ENCODE results near the gene EPHB1. TPM values are rescaled to one million over a fixed set of nuclear protein-coding genes. Genes with fewer than 3 reads are reported as not detected.

The EPHB1 gene
- polyA plus RNA-seq, 3 donors from 2014 or later, result 0.45 to 1.7 (median 0.48) TPM

GRCh38 chr3:134852132-134852531 lies 57.1 kb downstream of the EPHB1 start:
- Mint-ChIP-seq H3K4me3 (no peak overlapping the region), H3K27me3 (ENCODE audit: low read depth in 3 of 3) (peaks cover 2 to 4% (median 2%) of the 10 kb centered on the region in 3 donors), H3K27ac (peak overlapping the region in 1 of 6 donors; percentile 55), H3K9me3 (no peaks in the 10 kb centered on the region), H3K4me1 (peaks cover 3 to 13% of the 10 kb centered on the region in 2 donors), H3K36me3 (no peaks in the 10 kb centered on the region)
- no peak for DNase-seq

- H3K36me3 Mint-ChIP-seq, result no peaks in the 10 kb centered on the region
- peaks cover 3 to 20% of the 10 kb centered on the region in 2 donors for H3K4me1 Mint-ChIP-seq
- H3K4me3 Mint-ChIP-seq, result peak overlapping the region in 2 of 5 donors; percentile 8 to 31
- H3K27ac Mint-ChIP-seq, result no peak overlapping the region
- H3K9me3 Mint-ChIP-seq, result no peaks in the 10 kb centered on the region
- no peak for DNase-seq
- H3K27me3 Mint-ChIP-seq (ENCODE audit: low read depth in 3 of 3), result peaks cover 2 to 4% (median 2%) of the 10 kb centered on the region in 3 donors
These were observed 57.9 kb downstream of the EPHB1 start for GRCh38 chr3:134852893-134853351.

- DNase-seq, result no peak
- H3K4me3 Mint-ChIP-seq, result no peak overlapping the region
- H3K4me1 Mint-ChIP-seq, result peaks cover 3 to 24% of the 10 kb centered on the region in 2 donors
- no peaks in the 10 kb centered on the region for H3K36me3 Mint-ChIP-seq
- H3K27ac Mint-ChIP-seq, result no peak overlapping the region
- H3K27me3 Mint-ChIP-seq (ENCODE audit: low read depth in 3 of 3), result peaks cover 1 to 4% (median 2%) of the 10 kb centered on the region in 3 donors
- H3K9me3 Mint-ChIP-seq, result no peaks in the 10 kb centered on the region
These were observed 59.2 kb downstream of the EPHB1 start for GRCh38 chr3:134854254-134854653.

GRCh38 chr3:134857356-134857755 lies 62.3 kb downstream of the EPHB1 start:
- Mint-ChIP-seq H3K27me3 (ENCODE audit: low read depth in 3 of 3) (peaks cover 0 to 4% (median 3%) of the 10 kb centered on the region in 3 donors), H3K36me3 (no peaks in the 10 kb centered on the region), H3K4me1 (peaks cover 3 to 23% of the 10 kb centered on the region in 2 donors), H3K27ac (peak overlapping the region in 1 of 6 donors; percentile 18), H3K4me3 (no peak overlapping the region), H3K9me3 (no peaks in the 10 kb centered on the region)
- DNase-seq, result no peak

GRCh38 chr3:134857776-134858362 lies 62.8 kb downstream of the EPHB1 start:
- Mint-ChIP-seq H3K27ac (no peak overlapping the region), H3K9me3 (no peaks in the 10 kb centered on the region), H3K4me1 (peaks cover 3 to 17% of the 10 kb centered on the region in 2 donors), H3K4me3 (no peak overlapping the region), H3K36me3 (no peaks in the 10 kb centered on the region), H3K27me3 (ENCODE audit: low read depth in 3 of 3) (peaks cover 0 to 4% (median 3%) of the 10 kb centered on the region in 3 donors)
- DNase-seq, result no peak

- Mint-ChIP-seq H3K4me1 (peaks cover 0 to 12% of the 10 kb centered on the region in 2 donors), H3K36me3 (no peaks in the 10 kb centered on the region), H3K4me3 (no peak overlapping the region), H3K27me3 (ENCODE audit: low read depth in 3 of 3) (peaks cover 0 to 4% (median 3%) of the 10 kb centered on the region in 3 donors), H3K27ac (no peak overlapping the region), H3K9me3 (no peaks in the 10 kb centered on the region)
- DNase-seq, result no peak
These were observed 63.5 kb downstream of the EPHB1 start for GRCh38 chr3:134858441-134859035.

GRCh38 chr3:134859341-134859740 lies 64.3 kb downstream of the EPHB1 start:
- no peak overlapping the region for H3K27ac Mint-ChIP-seq

GRCh38 chr3:134860141-134860540 lies 65.1 kb downstream of the EPHB1 start:
- Mint-ChIP-seq H3K27me3 (ENCODE audit: low read depth in 3 of 3) (peaks cover 0 to 3% (median 2%) of the 10 kb centered on the region in 3 donors), H3K4me1 (peaks cover 0 to 12% of the 10 kb centered on the region in 2 donors), H3K27ac (no peak overlapping the region), H3K4me3 (no peak overlapping the region), H3K36me3 (no peaks in the 10 kb centered on the region), H3K9me3 (no peaks in the 10 kb centered on the region)
- no peak for DNase-seq

More at GRCh38 chr3:134859341-134859740, 64.3 kb downstream of the EPHB1 start:
- no peak for DNase-seq
- Mint-ChIP-seq H3K27me3 (ENCODE audit: low read depth in 3 of 3) (peaks cover 0 to 3% (median 2%) of the 10 kb centered on the region in 3 donors), H3K36me3 (no peaks in the 10 kb centered on the region), H3K4me1 (peaks cover 0 to 12% of the 10 kb centered on the region in 2 donors), H3K9me3 (no peaks in the 10 kb centered on the region), H3K4me3 (no peak overlapping the region)

- Mint-ChIP-seq H3K4me3 (no peak overlapping the region), H3K9me3 (no peaks in the 10 kb centered on the region), H3K36me3 (no peaks in the 10 kb centered on the region), H3K27ac (no peak overlapping the region), H3K27me3 (ENCODE audit: low read depth in 3 of 3) (peaks cover 0 to 2% (median 1%) of the 10 kb centered on the region in 3 donors), H3K4me1 (no peaks in the 10 kb centered on the region)
- DNase-seq, result no peak
These were observed 68.9 kb downstream of the EPHB1 start for GRCh38 chr3:134863915-134864314.

GRCh38 chr3:134864636-134865035 lies 69.6 kb downstream of the EPHB1 start:
- H3K4me1 Mint-ChIP-seq, result no peaks in the 10 kb centered on the region
- no peak overlapping the region for H3K4me3 Mint-ChIP-seq
- peaks cover 0 to 2% (median 1%) of the 10 kb centered on the region in 3 donors for H3K27me3 Mint-ChIP-seq (ENCODE audit: low read depth in 3 of 3)
- H3K36me3 Mint-ChIP-seq, result no peaks in the 10 kb centered on the region
- H3K9me3 Mint-ChIP-seq, result no peaks in the 10 kb centered on the region
- no peak overlapping the region for H3K27ac Mint-ChIP-seq
- DNase-seq, result no peak

- H3K27ac Mint-ChIP-seq, result no peak overlapping the region
- peaks cover 0 to 5% (median 2%) of the 10 kb centered on the region in 3 donors for H3K27me3 Mint-ChIP-seq (ENCODE audit: low read depth in 3 of 3)
- H3K36me3 Mint-ChIP-seq, result no peaks in the 10 kb centered on the region
- H3K4me1 Mint-ChIP-seq, result no peaks in the 10 kb centered on the region
- H3K4me3 Mint-ChIP-seq, result no peak overlapping the region
- H3K9me3 Mint-ChIP-seq, result no peaks in the 10 kb centered on the region
- no peak for DNase-seq
These were observed 72.2 kb downstream of the EPHB1 start for GRCh38 chr3:134867277-134867676.

- Mint-ChIP-seq H3K27ac (no peak overlapping the region), H3K36me3 (no peaks in the 10 kb centered on the region), H3K4me3 (no peak overlapping the region), H3K4me1 (no peaks in the 10 kb centered on the region), H3K27me3 (ENCODE audit: low read depth in 3 of 3) (peaks cover 0 to 5% (median 2%) of the 10 kb centered on the region in 3 donors), H3K9me3 (peaks cover 0 to 3% (median 0%) of the 10 kb centered on the region in 6 donors)
- DNase-seq, result no peak
These were observed 74.2 kb downstream of the EPHB1 start for GRCh38 chr3:134869153-134869726.

GRCh38 chr3:134871818-134872217 lies 76.8 kb downstream of the EPHB1 start:
- no peaks in the 10 kb centered on the region for H3K4me1 Mint-ChIP-seq
- no peak overlapping the region for H3K4me3 Mint-ChIP-seq
- no peaks in the 10 kb centered on the region for H3K36me3 Mint-ChIP-seq
- no peak overlapping the region for H3K27ac Mint-ChIP-seq
- H3K27me3 Mint-ChIP-seq (ENCODE audit: low read depth in 3 of 3), result peaks cover 0 to 5% (median 2%) of the 10 kb centered on the region in 3 donors
- DNase-seq, result no peak
- H3K9me3 Mint-ChIP-seq, result peaks cover 0 to 3% (median 0%) of the 10 kb centered on the region in 6 donors

Data from immature natural killer cell (primary cell).